Kidney epithelial cell (primary cell): ENCODE data around the gene TBX3. TPM values are rescaled to one million over a fixed set of nuclear protein-coding genes. Genes with fewer than 3 reads are reported as not detected.

ENCODE experiments used
- DNase-seq: peaks from one replicate; pipeline ENCODE4 v3.0.0-alpha.2; 2010; ENCODE audit warnings: low read depth
- H3K27me3 ChIP-seq: 2 replicates; pipeline ENCODE4 v1.6.0; 2011; ENCODE audit warnings: low read length; ENCODE audit not compliant: control insufficient read depth, insufficient read depth
- H3K36me3 ChIP-seq: 2 replicates; pipeline ENCODE4 v1.5.1; 2011; ENCODE audit warnings: low read length; ENCODE audit not compliant: control insufficient read depth, insufficient read depth
- H3K4me3 ChIP-seq: 2 replicates; pipeline ENCODE4 v1.5.1; 2011; ENCODE audit warnings: low read depth, mild to moderate bottlenecking, control low read depth, low read length
- total RNA-seq: library from RNA; depleted of rRNA; stranded (reverse); fragments of >200 nt; gene quantifications from 2 replicates; pipeline ENCODE4 v1.2.3, GENCODE V29; 2015
- TF ChIP-seq, protein P1 (sequence below): IDR thresholded peaks from 2 replicates; pipeline ENCODE4 v1.5.1; 2011; ENCODE audit warnings: mild to moderate bottlenecking, moderate library complexity, low read length, control low read depth, inconsistent platforms; ENCODE audit not compliant: insufficient read depth, poor library complexity, severe bottlenecking

Gene TBX3
- total RNA-seq, 1 donor from 2014 or later: 12.2 TPM

DNA sequence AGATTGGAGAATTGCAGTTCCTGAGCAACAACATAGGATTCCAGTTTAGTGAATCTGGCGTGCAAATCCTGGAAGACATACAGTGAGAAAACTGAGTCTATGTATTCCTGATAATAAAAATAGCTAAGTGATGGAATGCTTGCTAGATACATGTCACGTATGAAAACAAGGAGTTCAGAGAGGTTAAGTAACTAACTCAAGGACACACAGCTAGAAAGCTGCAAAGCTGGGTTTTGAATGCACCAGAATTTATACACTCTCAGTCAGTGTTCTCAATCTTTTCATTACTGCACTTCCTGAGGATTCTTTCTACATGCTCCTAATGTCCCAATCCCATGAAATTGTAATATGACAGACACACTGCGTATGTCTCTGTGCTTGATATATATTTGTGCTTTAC, 35.3 kb downstream of the TBX3 start:
- no peak overlapping the region for H3K4me3 ChIP-seq
- no peaks in the 10 kb centered on the region for H3K36me3 ChIP-seq
- TF ChIP-seq, protein P1, sequence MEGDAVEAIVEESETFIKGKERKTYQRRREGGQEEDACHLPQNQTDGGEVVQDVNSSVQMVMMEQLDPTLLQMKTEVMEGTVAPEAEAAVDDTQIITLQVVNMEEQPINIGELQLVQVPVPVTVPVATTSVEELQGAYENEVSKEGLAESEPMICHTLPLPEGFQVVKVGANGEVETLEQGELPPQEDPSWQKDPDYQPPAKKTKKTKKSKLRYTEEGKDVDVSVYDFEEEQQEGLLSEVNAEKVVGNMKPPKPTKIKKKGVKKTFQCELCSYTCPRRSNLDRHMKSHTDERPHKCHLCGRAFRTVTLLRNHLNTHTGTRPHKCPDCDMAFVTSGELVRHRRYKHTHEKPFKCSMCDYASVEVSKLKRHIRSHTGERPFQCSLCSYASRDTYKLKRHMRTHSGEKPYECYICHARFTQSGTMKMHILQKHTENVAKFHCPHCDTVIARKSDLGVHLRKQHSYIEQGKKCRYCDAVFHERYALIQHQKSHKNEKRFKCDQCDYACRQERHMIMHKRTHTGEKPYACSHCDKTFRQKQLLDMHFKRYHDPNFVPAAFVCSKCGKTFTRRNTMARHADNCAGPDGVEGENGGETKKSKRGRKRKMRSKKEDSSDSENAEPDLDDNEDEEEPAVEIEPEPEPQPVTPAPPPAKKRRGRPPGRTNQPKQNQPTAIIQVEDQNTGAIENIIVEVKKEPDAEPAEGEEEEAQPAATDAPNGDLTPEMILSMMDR: no peak
- H3K27me3 ChIP-seq: no peaks in the 10 kb centered on the region
- DNase-seq: no peak

DNA sequence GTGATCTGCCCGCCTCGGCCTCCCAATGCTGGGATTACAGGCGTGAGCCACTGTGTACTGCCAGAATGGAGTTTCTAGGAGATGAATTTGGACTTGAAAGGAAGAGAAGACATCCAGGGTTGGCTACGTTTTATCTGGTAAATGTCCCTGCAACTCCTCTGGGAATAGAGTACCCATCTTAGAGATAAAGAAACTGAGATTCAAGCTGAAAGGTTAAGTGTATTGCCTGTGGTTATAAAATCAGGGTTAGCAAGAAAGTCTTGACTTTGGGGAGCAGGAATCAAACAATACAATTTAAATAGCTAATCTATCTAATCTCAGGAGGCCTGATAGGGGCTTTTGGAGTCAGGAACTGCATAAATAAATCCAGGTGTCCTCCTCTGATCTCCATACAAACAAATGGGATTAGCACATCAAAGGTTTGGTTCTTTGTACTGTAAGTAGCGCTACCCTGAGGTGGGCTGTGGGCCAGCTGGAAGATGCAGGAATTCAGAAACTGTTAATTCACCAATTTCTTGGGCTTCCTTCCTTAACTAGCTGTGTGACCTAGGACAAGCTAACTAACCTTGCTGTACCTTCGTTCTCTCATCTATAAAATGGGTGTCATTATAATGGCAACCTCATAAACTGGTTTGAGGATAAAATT, 45.1 kb downstream of the TBX3 start:
- Histone ChIP-seq H3K27me3 (no peaks in the 10 kb centered on the region), H3K36me3 (no peaks in the 10 kb centered on the region), H3K4me3 (no peak overlapping the region)
- TF ChIP-seq, protein P1: no peak
- no peak for DNase-seq

DNA sequence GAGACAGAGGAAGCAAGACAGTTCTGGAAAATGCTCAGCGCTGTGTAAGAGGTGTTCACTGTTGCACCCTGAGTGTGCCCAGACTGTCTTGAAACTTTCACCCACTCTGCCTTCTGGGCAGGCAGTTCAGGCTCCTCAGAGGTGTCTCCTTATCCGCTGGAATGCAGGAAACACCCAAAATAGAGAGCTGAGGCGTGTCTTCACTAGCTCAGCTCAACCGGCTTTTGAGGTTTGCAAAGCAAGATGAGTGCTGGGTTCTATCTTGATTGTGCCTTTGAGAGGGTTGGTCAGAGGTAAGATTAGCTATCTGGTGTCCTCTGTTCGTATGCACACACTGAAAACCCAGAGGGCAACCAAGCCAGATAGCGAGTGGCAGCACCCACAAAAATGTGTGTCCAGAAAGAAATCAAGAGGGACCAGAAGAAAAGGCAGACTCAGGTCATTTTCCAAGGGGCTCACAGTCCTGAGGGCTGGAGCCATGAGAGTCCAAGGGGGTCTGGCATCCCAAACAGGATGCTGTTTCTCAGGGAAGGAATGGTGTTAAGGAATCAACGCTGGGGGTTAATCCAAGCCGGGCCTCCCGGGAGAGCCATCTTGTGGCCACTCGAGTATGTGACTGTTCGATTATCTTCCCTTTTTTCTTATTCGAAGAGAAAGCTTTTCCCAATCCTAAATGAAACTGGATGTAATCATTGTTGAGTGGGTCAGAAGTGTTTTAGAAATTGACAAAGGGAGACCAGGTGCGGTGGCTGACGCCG, 47.1 kb downstream of the TBX3 start:
- H3K4me3 ChIP-seq: no peak overlapping the region
- TF ChIP-seq, protein P1: peak; percentile 34
- no peaks in the 10 kb centered on the region for H3K27me3 ChIP-seq
- H3K36me3 ChIP-seq: no peaks in the 10 kb centered on the region
- DNase-seq: no peak

DNA sequence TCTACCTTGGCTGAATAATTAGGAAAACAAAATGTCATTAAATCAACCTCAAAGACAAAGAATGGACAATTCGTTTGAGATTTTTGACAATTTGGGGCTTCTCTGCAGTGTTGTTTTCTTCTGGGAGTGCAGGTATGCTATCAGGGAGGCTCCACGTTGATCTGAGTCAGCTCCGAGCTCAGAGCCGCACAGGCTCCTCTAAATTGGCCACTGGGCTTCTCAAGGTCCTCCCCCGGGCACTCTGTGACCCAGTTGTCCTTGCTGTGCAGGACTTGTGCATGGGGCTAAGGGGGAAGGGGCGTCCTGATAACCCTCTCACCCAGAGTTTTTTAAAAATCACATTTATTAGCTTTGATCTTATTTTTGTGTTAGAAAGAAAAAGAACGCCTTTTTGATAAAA, 52.7 kb downstream of the TBX3 start:
- no peaks in the 10 kb centered on the region for H3K36me3 ChIP-seq
- H3K4me3 ChIP-seq: no peak overlapping the region
- TF ChIP-seq, protein P1: no peak
- no peak for DNase-seq
- no peaks in the 10 kb centered on the region for H3K27me3 ChIP-seq

DNA sequence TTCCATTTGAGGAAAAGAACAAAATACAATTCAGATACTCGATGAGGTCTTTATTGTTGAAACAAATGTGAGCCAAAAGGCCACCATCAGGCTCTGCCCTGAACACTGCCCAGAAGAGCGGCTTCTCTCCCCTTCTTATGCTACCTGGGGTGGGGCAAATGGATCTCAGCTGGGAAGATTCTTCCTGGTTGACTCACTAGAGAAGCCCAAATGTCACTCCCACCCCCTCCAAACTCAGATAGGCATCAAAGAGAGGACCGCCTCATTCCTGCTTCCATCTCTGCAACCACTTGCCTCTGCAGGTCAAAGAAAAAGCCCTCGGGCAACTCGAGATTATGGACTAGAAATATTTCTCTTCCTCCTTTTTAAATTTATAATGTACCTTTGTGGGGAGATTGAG, 55.8 kb downstream of the TBX3 start:
- Histone ChIP-seq H3K4me3 (no peak overlapping the region), H3K36me3 (no peaks in the 10 kb centered on the region), H3K27me3 (no peaks in the 10 kb centered on the region)
- DNase-seq: no peak
- TF ChIP-seq, protein P1: no peak
